Gastrocnemius medialis (tissue), 4 donors: Measurements from ENCODE around the gene MT1A. TPM values are rescaled to one million over a fixed set of nuclear protein-coding genes. Genes with fewer than 3 reads are reported as not detected.
"Not testable (repeated sequence)": the region's sequence is repeated elsewhere in the genome, so short reads cannot be mapped to it uniquely, and the experiment has no call there.

Experiments used
- ATAC-seq, 2 donors: fragments of 150-250 bp; one replicate each; pipeline ENCODE4 v1.9.1; 2016
- DNase-seq, 2 donors: peaks; one replicate each; pipeline ENCODE4 v3.0.0-alpha.2; 2019
- H3K27ac ChIP-seq, 4 donors: fragments of 200-600 bp; sonication (generic); 1 replicate in 1 of 4; 2 replicates in 3 of 4; pipeline ENCODE4 v1.5.1; 2016 to 2018; ENCODE audit warnings: mild to moderate bottlenecking in 2 of 4, moderate library complexity in 1 of 4
- H3K27me3 ChIP-seq, 3 donors: fragments of 200-600 bp; sonication (generic) in 2 of 3; 1 replicate in 1 of 3; 2 replicates in 2 of 3; pipeline versions ENCODE4 v1.5.1 to v1.6.0; 2016 to 2019; ENCODE audit warnings: mild to moderate bottlenecking in 1 of 3, moderate library complexity in 1 of 3
- H3K36me3 ChIP-seq, 2 donors: fragments of 200-600 bp; sonication (generic) in 1 of 2; one replicate each; pipeline ENCODE4 v1.5.1; 2017 to 2018
- H3K4me1 ChIP-seq, 2 donors: fragments of 200-600 bp; sonication (generic) in 1 of 2; one replicate each; pipeline ENCODE4 v1.5.1; 2016 to 2017; ENCODE audit warnings: mild to moderate bottlenecking in 2 of 2
- H3K4me3 ChIP-seq, 4 donors: fragments of 200-600 bp; sonication (generic) in 3 of 4; 1 replicate in 1 of 4; 2 replicates in 3 of 4; pipeline ENCODE4 v1.5.1; 2016 to 2019; ENCODE audit warnings: mild to moderate bottlenecking in 2 of 4
- H3K9me3 ChIP-seq, 3 donors: fragments of 200-600 bp; sonication (generic) in 2 of 3; 1 replicate in 1 of 3; 2 replicates in 2 of 3; pipeline ENCODE4 v1.5.1; 2016 to 2019
- CTCF ChIP-seq, 5 experiments: fragments of 450-650 bp in 3 of 5; fragments of 200-600 bp in 2 of 5; sonication (generic) in 2 of 5; IDR thresholded peaks in 4 of 5; conservative IDR thresholded peaks in 1 of 5; 1 replicate in 4 of 5; 2 replicates in 1 of 5; pipeline ENCODE4 v1.5.1; 2016 to 2019; ENCODE audit warnings: antibody characterized with exemption in 5 of 5, mild to moderate bottlenecking in 3 of 5, moderate library complexity in 3 of 5
- POLR2A ChIP-seq, 2 donors: fragments of 450-650 bp; IDR thresholded peaks; one replicate each; pipeline ENCODE4 v1.6.1; 2017; ENCODE audit warnings: antibody characterized with exemption in 2 of 2, mild to moderate bottlenecking in 2 of 2, moderate library complexity in 2 of 2
- in situ Hi-C, 4 donors: fragments of 200-750 bp; cut with MboI; loops; one replicate each; pipeline versions ENCODE4 v1.15.0 to v1.8.0; 2017; ENCODE audit warnings: low sequenced_read_pairs in 4 of 4
- intact Hi-C: fragments of 100-400 bp; cut with DNase I; formaldehyde crosslinking; loops from one replicate; pipeline ENCODE4 v1.15.1; 2023; ENCODE audit warnings: low total_unique reads
- total RNA-seq, 4 donors: library from RNA; depleted of rRNA; stranded (reverse); fragments of >200 nt; gene quantifications; one replicate each; pipeline versions ENCODE4 v1.1.0 to v1.2.3, GENCODE V29; 2016

Gene MT1A
- total RNA-seq, 4 donors from 2014 or later, result 17.3 to 34.9 (median 20.2) TPM; not detected in 1

GRCh38 chr16:56662357-56663354 lies 24.2 kb downstream of the MT1A start:
- ATAC-seq (no peak), DNase-seq (no peak)
- Histone ChIP-seq H3K4me1 (peaks cover 0 to 8% of the 10 kb centered on the region in 2 donors), H3K9me3 (no peaks in the 10 kb centered on the region), H3K4me3 (no peak overlapping the region), H3K27me3 (peaks cover 16 to 22% (median 20%) of the 10 kb centered on the region in 3 donors), H3K36me3 (no peaks in the 10 kb centered on the region), H3K27ac (no peak overlapping the region)
- intact Hi-C loops, result no loop called here
- TF ChIP-seq CTCF (IDR thresholded peaks at IDR 0.05 in 4 of 5, conservative IDR thresholded peaks at IDR 0.05 in 1 of 5), result no peak
- no peak for TF ChIP-seq POLR2A (IDR thresholded peaks at IDR 0.05)
- in situ Hi-C loops, result no loop called here

GRCh38 chr16:56664506-56664905 lies 26.0 kb downstream of the MT1A start:
- DNase-seq, result no peak
- Histone ChIP-seq H3K36me3 (no peaks in the 10 kb centered on the region), H3K27me3 (peaks cover 19 to 39% (median 29%) of the 10 kb centered on the region in 3 donors), H3K27ac (no peak overlapping the region), H3K4me1 (peaks cover 0 to 9% of the 10 kb centered on the region in 2 donors), H3K4me3 (no peak overlapping the region), H3K9me3 (no peaks in the 10 kb centered on the region)
- in situ Hi-C loops, result no loop called here
- no peak for TF ChIP-seq CTCF (IDR thresholded peaks at IDR 0.05 in 4 of 5, conservative IDR thresholded peaks at IDR 0.05 in 1 of 5)
- TF ChIP-seq POLR2A (IDR thresholded peaks at IDR 0.05), result no peak
- no peak for ATAC-seq
- intact Hi-C loops, result no loop called here

- in situ Hi-C loops, ATAC-seq, H3K4me3 ChIP-seq, H3K9me3 ChIP-seq, DNase-seq, H3K36me3 ChIP-seq, intact Hi-C loops, H3K4me1 ChIP-seq, H3K27ac ChIP-seq: not testable (repeated sequence)
- H3K27me3 ChIP-seq, result peaks cover 26 to 46% (median 38%) of the 10 kb centered on the region in 3 donors
These were observed 27.1 kb downstream of the MT1A start for GRCh38 chr16:56665286-56666261.

- H3K4me1 ChIP-seq, result peaks cover 0 to 9% of the 10 kb centered on the region in 2 donors
- H3K36me3 ChIP-seq, result no peaks in the 10 kb centered on the region
- H3K27me3 ChIP-seq, result peaks cover 19 to 42% (median 36%) of the 10 kb centered on the region in 3 donors
- in situ Hi-C loops, result no loop called here
- ATAC-seq, result peak in 1 of 2 donors; percentile 40
- TF ChIP-seq POLR2A (IDR thresholded peaks at IDR 0.05) (peak in 1 of 2 donors; percentile 26), CTCF (IDR thresholded peaks at IDR 0.05 in 4 of 5, conservative IDR thresholded peaks at IDR 0.05 in 1 of 5) (no peak)
- H3K4me3 ChIP-seq, result peak within 1 kb of the TSS in 3 of 4 donors; percentile 9 to 18 (median 17)
- H3K27ac ChIP-seq, result no peak within 1 kb of the TSS
- intact Hi-C loops, result no loop called here
- DNase-seq, result no peak
- no peaks in the 10 kb centered on the region for H3K9me3 ChIP-seq
These were observed 29.4 kb downstream of the MT1A start, which contains the start of gene MT1G for GRCh38 chr16:56667581-56668571. Gene MT1G, minus strand, starts transcription at chr16:56668065. Its CDS starts 72 bp downstream, at chr16:56667993.
